OCI-LY1 (cell line): ENCODE results near the gene PKN1.

Experiments used
- EZH2 ChIP-seq: fragments of 200-600 bp; sonication (generic), shearing (Covaris generic); IDR thresholded peaks from 2 replicates; pipeline ENCODE4 v1.8.0; 2017; ENCODE audit warnings: borderline replicate concordance, mixed run types, mild to moderate bottlenecking, antibody characterized with exemption, low read length, moderate library complexity, mixed read lengths
- TF ChIP-seq, protein P1 (sequence below): fragments of 200-600 bp; sonication (generic), shearing (Covaris generic); IDR thresholded peaks from 2 replicates; pipeline ENCODE4 v1.5.1; 2017; ENCODE audit warnings: mild to moderate bottlenecking, antibody characterized with exemption, low read length, moderate library complexity, mixed read lengths

DNA sequence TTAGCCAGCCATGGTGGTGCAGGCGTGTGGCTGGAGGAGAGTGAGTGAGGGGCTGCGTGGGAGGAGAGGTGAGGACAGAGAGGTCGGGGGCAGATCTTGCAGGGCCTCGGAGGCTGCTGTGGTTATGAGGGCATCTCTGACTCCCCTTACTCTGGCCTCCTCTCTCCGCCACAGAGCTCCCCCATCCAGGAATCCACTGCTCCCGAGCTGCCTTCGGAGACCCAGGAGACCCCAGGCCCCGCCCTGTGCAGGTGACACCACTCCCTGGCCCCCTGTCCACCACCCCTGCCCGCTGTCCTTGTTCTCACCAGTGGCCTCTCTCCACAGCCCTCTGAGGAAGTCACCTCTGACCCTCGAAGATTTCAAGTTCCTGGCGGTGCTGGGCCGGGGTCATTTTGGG, 34.3 kb downstream of the PKN1 start:
- TF ChIP-seq, protein P1, sequence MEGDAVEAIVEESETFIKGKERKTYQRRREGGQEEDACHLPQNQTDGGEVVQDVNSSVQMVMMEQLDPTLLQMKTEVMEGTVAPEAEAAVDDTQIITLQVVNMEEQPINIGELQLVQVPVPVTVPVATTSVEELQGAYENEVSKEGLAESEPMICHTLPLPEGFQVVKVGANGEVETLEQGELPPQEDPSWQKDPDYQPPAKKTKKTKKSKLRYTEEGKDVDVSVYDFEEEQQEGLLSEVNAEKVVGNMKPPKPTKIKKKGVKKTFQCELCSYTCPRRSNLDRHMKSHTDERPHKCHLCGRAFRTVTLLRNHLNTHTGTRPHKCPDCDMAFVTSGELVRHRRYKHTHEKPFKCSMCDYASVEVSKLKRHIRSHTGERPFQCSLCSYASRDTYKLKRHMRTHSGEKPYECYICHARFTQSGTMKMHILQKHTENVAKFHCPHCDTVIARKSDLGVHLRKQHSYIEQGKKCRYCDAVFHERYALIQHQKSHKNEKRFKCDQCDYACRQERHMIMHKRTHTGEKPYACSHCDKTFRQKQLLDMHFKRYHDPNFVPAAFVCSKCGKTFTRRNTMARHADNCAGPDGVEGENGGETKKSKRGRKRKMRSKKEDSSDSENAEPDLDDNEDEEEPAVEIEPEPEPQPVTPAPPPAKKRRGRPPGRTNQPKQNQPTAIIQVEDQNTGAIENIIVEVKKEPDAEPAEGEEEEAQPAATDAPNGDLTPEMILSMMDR: no peak
- TF ChIP-seq EZH2: no peak
